22Rv1 (cell line): ENCODE data around the gene FAM227B.
"Not testable (repeated sequence)": the region's sequence is repeated elsewhere in the genome, so short reads cannot be mapped to it uniquely, and the experiment has no call there.

Source experiments
- H3K27ac ChIP-seq: fragments of 450-650 bp; 2 replicates; pipeline ENCODE4 v1.5.1; 2017
- CTCF ChIP-seq: fragments of 450-650 bp; IDR thresholded peaks from 2 replicates; pipeline ENCODE4 v1.5.1; 2017; ENCODE audit warnings: mild to moderate bottlenecking
- ZFX ChIP-seq: fragments of 450-650 bp; IDR thresholded peaks from 2 replicates; pipeline ENCODE4 v1.6.1; 2017; ENCODE audit warnings: antibody characterized with exemption, borderline replicate concordance

Gene FAM227B

GRCh38 chr15:49471248-49471647, 149.4 kb downstream of the FAM227B start:
- peak; percentile 41; the same call in 1 of the 2 replicates for TF ChIP-seq CTCF
- H3K27ac ChIP-seq = not testable (repeated sequence)

- no peak overlapping the region for H3K27ac ChIP-seq
- no peak for TF ChIP-seq CTCF
- no peak for TF ChIP-seq ZFX
These were observed 152.2 kb downstream of the FAM227B start for GRCh38 chr15:49468481-49468839.

GRCh38 chr15:49467746-49468480, 152.7 kb downstream of the FAM227B start:
- no peak overlapping the region for H3K27ac ChIP-seq
- no peak for TF ChIP-seq CTCF
- no peak for TF ChIP-seq ZFX

- no peak for TF ChIP-seq ZFX
- TF ChIP-seq CTCF = no peak
- no peak overlapping the region for H3K27ac ChIP-seq
These were observed 154.5 kb downstream of the FAM227B start for GRCh38 chr15:49466119-49466518.

- TF ChIP-seq ZFX (no peak), CTCF (no peak)
- H3K27ac ChIP-seq = peak overlapping the region; percentile 75
These were observed 156.1 kb downstream of the FAM227B start for GRCh38 chr15:49464522-49464921.

- H3K27ac ChIP-seq = peak overlapping the region; percentile 75
- TF ChIP-seq CTCF (no peak), ZFX (no peak)
These were observed 158.3 kb downstream of the FAM227B start for GRCh38 chr15:49462232-49462844.

- TF ChIP-seq ZFX (no peak), CTCF (no peak)
- H3K27ac ChIP-seq = peak overlapping the region; percentile 75
These were observed 160.1 kb downstream of the FAM227B start for GRCh38 chr15:49460411-49460941.
